Neural progenitor cell (in vitro differentiated cells): Measurements from ENCODE around the gene TBC1D23. TPM values are rescaled to one million over a fixed set of nuclear protein-coding genes. Genes with fewer than 3 reads are reported as not detected.
A peak's percentile ranks its signal among the peaks of the same experiment; 100 is the strongest.
"Not testable (repeated sequence)": the region's sequence is repeated elsewhere in the genome, so short reads cannot be mapped to it uniquely, and the experiment has no call there.

Experiments
- DNase-seq: peaks from one replicate; pipeline ENCODE4 v3.0.0-alpha.2; 2016; ENCODE audit warnings: low spot score
- H2AFZ ChIP-seq: fragments of 200-600 bp; sonication (generic); replicated peaks from 2 replicates; pipeline ENCODE4 v1.6.1; 2016; ENCODE audit warnings: antibody characterized with exemption
- H3F3A ChIP-seq: fragments of 200-600 bp; sonication (generic); 2 replicates; pipeline ENCODE4 v1.6.1; 2016; ENCODE audit warnings: antibody characterized with exemption, low read depth
- H3K27ac ChIP-seq: fragments of 200-600 bp; sonication (generic); 2 replicates; pipeline ENCODE4 v1.5.1; 2016; ENCODE audit warnings: mild to moderate bottlenecking
- H3K27me3 ChIP-seq: fragments of 200-600 bp; sonication (generic); 2 replicates; pipeline ENCODE4 v1.6.1; 2016; ENCODE audit warnings: mild to moderate bottlenecking, moderate library complexity
- H3K36me3 ChIP-seq: fragments of 200-600 bp; sonication (generic); 2 replicates; pipeline ENCODE4 v1.5.1; 2016
- H3K4me1 ChIP-seq: fragments of 200-600 bp; sonication (generic); 2 replicates; pipeline ENCODE4 v1.6.1; 2016; ENCODE audit warnings: mixed run types
- H3K4me2 ChIP-seq: fragments of 200-600 bp; sonication (generic); 2 replicates; pipeline ENCODE4 v1.6.1; 2016
- H3K4me3 ChIP-seq: fragments of 200-600 bp; sonication (generic); 2 replicates; pipeline ENCODE4 v1.5.1; 2016
- H3K79me2 ChIP-seq: fragments of 200-600 bp; sonication (generic); 2 replicates; pipeline ENCODE4 v1.6.1; 2016; ENCODE audit warnings: low read depth
- H3K9ac ChIP-seq: fragments of 200-600 bp; sonication (generic); 2 replicates; pipeline ENCODE4 v1.6.1; 2016
- H3K9me3 ChIP-seq: fragments of 200-600 bp; sonication (generic); 2 replicates; pipeline ENCODE4 v1.5.1; 2016; ENCODE audit warnings: low read depth
- H4K20me1 ChIP-seq: fragments of 200-600 bp; sonication (generic); 2 replicates; pipeline ENCODE4 v1.6.1; 2016; ENCODE audit warnings: low read depth
- H3K27ac Mint-ChIP-seq: 3 replicates; pipeline ENCODE4 v1.8.0; 2021; ENCODE audit warnings: mixed read lengths
- H3K27me3 Mint-ChIP-seq: 2 replicates; pipeline ENCODE4 v1.8.0; 2022; ENCODE audit warnings: low read depth, mild to moderate bottlenecking, inconsistent platforms, moderate library complexity, mixed read lengths; ENCODE audit not compliant: insufficient read depth
- H3K36me3 Mint-ChIP-seq: 3 replicates; pipeline ENCODE4 v1.8.0; 2021; ENCODE audit warnings: mixed read lengths
- H3K4me1 Mint-ChIP-seq: 3 replicates; pipeline ENCODE4 v1.8.0; 2021; ENCODE audit warnings: mixed read lengths
- H3K4me3 Mint-ChIP-seq: 3 replicates; pipeline ENCODE4 v1.8.0; 2021; ENCODE audit warnings: mild to moderate bottlenecking, moderate library complexity, mixed read lengths
- H3K9me3 Mint-ChIP-seq: 3 replicates; pipeline ENCODE4 v1.8.0; 2020; ENCODE audit warnings: mixed read lengths
- EZH2 ChIP-seq: fragments of 200-600 bp; sonication (generic); IDR thresholded peaks from 2 replicates; pipeline ENCODE4 v1.6.1; 2017; ENCODE audit warnings: antibody characterized with exemption, mild to moderate bottlenecking, moderate library complexity
- EZH2phosphoT487 ChIP-seq: fragments of 200-600 bp; sonication (generic); IDR thresholded peaks from 2 replicates; pipeline ENCODE4 v1.6.1; 2017; ENCODE audit warnings: antibody characterized with exemption
- total RNA-seq: library from RNA; depleted of rRNA; stranded (reverse); fragments of >200 nt; gene quantifications from 2 replicates; pipeline ENCODE4 v1.2.3, GENCODE V29; 2015; ENCODE audit warnings: low replicate concordance
- TF ChIP-seq, protein P1 (sequence below): fragments of 200-600 bp; sonication (generic); IDR thresholded peaks from 2 replicates; pipeline ENCODE4 v1.5.1; 2017; ENCODE audit warnings: antibody characterized with exemption, mild to moderate bottlenecking

TBC1D23 gene
- total RNA-seq, 1 donor from 2014 or later: 50.1 TPM

DNA sequence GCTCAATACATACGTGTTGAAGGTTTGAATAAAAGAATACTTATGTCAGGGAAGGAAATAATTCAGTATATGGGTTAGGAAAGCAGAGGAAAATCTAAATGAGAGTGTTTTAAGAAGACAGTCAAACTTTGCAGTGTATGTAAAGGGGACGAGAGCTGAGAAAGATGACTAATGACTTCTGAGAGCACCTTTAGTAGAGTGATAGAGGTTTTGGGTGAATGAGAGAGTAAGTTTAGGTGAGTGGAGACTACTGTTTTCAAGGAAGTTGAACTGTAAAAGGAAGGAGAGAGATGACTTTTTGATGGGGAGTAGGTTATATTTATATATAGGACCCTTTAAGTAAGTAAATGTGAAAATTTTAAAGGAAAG lies 9.4 kb downstream of the TBC1D23 start:
- peaks cover 64% of the 10 kb centered on the region for H3K79me2 ChIP-seq

DNA sequence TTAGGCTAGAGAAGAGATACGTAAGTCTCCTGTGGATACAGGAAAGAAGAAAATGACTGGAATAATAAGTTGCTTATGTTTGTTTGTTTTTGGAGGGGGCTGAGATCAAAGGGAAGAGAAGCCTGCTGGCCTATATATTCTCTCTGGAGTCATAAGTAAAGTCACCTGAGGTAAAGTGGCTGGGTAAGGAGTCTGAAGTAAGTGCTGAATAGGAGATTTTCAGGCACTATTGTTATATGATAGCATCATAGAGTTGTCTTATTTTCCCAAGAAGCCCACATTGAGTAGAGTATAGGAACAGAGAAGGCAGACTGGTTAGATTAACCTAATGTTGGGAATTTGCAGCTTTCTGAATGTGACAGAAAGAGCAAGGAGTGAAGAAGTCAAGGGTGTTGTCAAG lies 10.7 kb downstream of the TBC1D23 start:
- H3K9me3 ChIP-seq: no peaks in the 10 kb centered on the region
- no peaks in the 10 kb centered on the region for H3K9me3 Mint-ChIP-seq
- no peak overlapping the region for H3K4me2 ChIP-seq
- TF ChIP-seq EZH2phosphoT487 (no peak), EZH2 (no peak)
- TF ChIP-seq, protein P1, sequence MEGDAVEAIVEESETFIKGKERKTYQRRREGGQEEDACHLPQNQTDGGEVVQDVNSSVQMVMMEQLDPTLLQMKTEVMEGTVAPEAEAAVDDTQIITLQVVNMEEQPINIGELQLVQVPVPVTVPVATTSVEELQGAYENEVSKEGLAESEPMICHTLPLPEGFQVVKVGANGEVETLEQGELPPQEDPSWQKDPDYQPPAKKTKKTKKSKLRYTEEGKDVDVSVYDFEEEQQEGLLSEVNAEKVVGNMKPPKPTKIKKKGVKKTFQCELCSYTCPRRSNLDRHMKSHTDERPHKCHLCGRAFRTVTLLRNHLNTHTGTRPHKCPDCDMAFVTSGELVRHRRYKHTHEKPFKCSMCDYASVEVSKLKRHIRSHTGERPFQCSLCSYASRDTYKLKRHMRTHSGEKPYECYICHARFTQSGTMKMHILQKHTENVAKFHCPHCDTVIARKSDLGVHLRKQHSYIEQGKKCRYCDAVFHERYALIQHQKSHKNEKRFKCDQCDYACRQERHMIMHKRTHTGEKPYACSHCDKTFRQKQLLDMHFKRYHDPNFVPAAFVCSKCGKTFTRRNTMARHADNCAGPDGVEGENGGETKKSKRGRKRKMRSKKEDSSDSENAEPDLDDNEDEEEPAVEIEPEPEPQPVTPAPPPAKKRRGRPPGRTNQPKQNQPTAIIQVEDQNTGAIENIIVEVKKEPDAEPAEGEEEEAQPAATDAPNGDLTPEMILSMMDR: no peak
- H3K27me3 ChIP-seq: no peaks in the 10 kb centered on the region
- no peaks in the 10 kb centered on the region for H3K36me3 Mint-ChIP-seq
- no peak overlapping the region for H3K9ac ChIP-seq
- no peak overlapping the region for H3K27ac Mint-ChIP-seq
- H3K4me1 Mint-ChIP-seq: peaks cover 4% of the 10 kb centered on the region
- DNase-seq: no peak
- H3K27ac ChIP-seq: no peak overlapping the region
- H3K4me1 ChIP-seq: peaks cover 4% of the 10 kb centered on the region
- no peaks in the 10 kb centered on the region for H4K20me1 ChIP-seq
- no peaks in the 10 kb centered on the region for H3F3A ChIP-seq
- H3K27me3 Mint-ChIP-seq: no peaks in the 10 kb centered on the region
- no peak overlapping the region for H3K4me3 ChIP-seq
- no peak overlapping the region for H2AFZ ChIP-seq
- no peaks in the 10 kb centered on the region for H3K36me3 ChIP-seq
- H3K4me3 Mint-ChIP-seq: no peak overlapping the region
- H3K79me2 ChIP-seq: peaks cover 53% of the 10 kb centered on the region

More for the DNA sequence above, 9.4 kb downstream of the TBC1D23 start:
- no peak overlapping the region for H3K27ac ChIP-seq
- Mint-ChIP-seq H3K36me3 (no peaks in the 10 kb centered on the region), H3K27me3 (no peaks in the 10 kb centered on the region), H3K4me3 (no peak overlapping the region), H3K4me1 (peaks cover 4% of the 10 kb centered on the region), H3K9me3 (no peaks in the 10 kb centered on the region), H3K27ac (no peak overlapping the region)
- H3K4me3 ChIP-seq: no peak overlapping the region
- H3K9me3 ChIP-seq: no peaks in the 10 kb centered on the region
- TF ChIP-seq, protein P1: no peak
- TF ChIP-seq EZH2 (no peak), EZH2phosphoT487 (no peak)
- no peak overlapping the region for H3K4me2 ChIP-seq
- no peaks in the 10 kb centered on the region for H3K36me3 ChIP-seq
- no peak for DNase-seq
- no peaks in the 10 kb centered on the region for H3F3A ChIP-seq
- H4K20me1 ChIP-seq: no peaks in the 10 kb centered on the region
- no peaks in the 10 kb centered on the region for H3K27me3 ChIP-seq
- no peak overlapping the region for H3K9ac ChIP-seq
- H3K4me1 ChIP-seq: peaks cover 4% of the 10 kb centered on the region
- no peak overlapping the region for H2AFZ ChIP-seq

DNA sequence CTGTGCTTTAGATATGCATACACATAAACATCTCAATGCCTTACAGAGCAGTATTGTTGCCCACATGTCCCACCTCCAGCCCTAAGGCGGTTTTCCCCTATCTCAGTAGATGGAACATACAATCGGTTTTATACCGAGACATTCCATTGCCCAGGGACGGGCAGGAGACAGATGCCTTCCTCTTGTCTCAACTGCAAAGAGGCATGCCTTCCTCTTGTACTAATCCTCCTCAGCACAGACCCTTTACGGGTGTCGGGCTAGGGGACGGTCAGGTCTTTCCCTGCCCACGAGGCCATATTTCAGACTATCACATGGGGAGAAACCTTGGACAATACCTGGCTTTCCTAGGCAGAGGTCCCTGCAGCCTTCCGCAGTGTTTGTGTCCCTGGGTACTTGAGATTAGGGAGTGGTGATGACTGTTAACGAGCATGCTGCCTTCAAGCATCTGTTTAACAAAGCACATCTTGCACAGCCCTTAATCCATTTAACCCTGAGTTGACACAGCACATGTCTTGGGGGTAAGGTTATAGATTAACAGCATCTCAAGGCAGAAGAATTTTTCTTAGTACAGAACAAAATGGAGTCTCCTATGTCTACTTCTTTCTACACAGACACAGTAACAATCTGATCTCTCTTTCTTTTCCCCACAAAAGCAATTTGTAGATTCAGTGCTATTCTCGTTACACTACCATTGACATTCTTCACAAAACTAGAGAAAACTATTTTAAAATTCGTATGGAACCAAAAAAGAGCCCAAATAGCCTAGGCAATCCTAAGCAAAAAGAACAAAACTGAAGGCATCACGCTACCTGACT lies 12.2 kb downstream of the TBC1D23 start:
- not testable (repeated sequence) for H3K36me3 ChIP-seq, H3K4me3 ChIP-seq, H3K4me1 Mint-ChIP-seq, H3K27me3 Mint-ChIP-seq, H3F3A ChIP-seq, H4K20me1 ChIP-seq, H3K9me3 Mint-ChIP-seq, H3K27me3 ChIP-seq, H3K9ac ChIP-seq, H3K36me3 Mint-ChIP-seq, H2AFZ ChIP-seq, H3K4me3 Mint-ChIP-seq, H3K27ac Mint-ChIP-seq, H3K27ac ChIP-seq, H3K4me1 ChIP-seq, H3K9me3 ChIP-seq, DNase-seq
- H3K79me2 ChIP-seq: peaks cover 43% of the 10 kb centered on the region
- H3K4me2 ChIP-seq: peak overlapping the region; percentile 57

DNA sequence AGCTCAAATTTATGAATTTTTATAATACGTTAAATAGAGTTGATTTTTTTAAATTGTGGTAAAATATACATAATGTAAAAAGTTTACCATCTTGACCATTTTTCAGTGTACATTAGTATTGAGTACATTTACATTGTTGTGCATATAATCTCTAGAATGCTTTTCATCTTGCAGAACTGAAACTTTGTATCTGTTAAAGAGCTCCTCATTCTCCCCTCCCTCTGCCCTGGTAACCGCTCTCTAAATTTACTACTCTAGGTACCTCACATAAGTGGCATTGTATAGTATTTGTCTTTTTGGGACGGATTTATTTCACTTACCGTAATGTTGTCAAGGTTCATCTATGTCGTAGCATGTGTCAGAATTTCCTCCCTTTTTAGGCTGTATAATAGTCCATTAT lies 13.6 kb downstream of the TBC1D23 start:
- no peaks in the 10 kb centered on the region for H3F3A ChIP-seq
- TF ChIP-seq EZH2 (no peak), EZH2phosphoT487 (no peak)
- TF ChIP-seq, protein P1: no peak
- H3K4me1 ChIP-seq: peaks cover 4% of the 10 kb centered on the region
- Mint-ChIP-seq H3K4me3 (no peak overlapping the region), H3K36me3 (no peaks in the 10 kb centered on the region), H3K4me1 (peaks cover 6% of the 10 kb centered on the region), H3K9me3 (no peaks in the 10 kb centered on the region), H3K27ac (no peak overlapping the region), H3K27me3 (no peaks in the 10 kb centered on the region)
- no peak overlapping the region for H3K27ac ChIP-seq
- peaks cover 43% of the 10 kb centered on the region for H3K79me2 ChIP-seq
- no peak overlapping the region for H3K4me3 ChIP-seq
- H3K4me2 ChIP-seq: no peak overlapping the region
- H3K27me3 ChIP-seq: no peaks in the 10 kb centered on the region
- DNase-seq: no peak
- H2AFZ ChIP-seq: no peak overlapping the region
- H3K9ac ChIP-seq: no peak overlapping the region
- H3K36me3 ChIP-seq: no peaks in the 10 kb centered on the region
- H3K9me3 ChIP-seq: no peaks in the 10 kb centered on the region
- H4K20me1 ChIP-seq: no peaks in the 10 kb centered on the region
